Natural killer cell (primary cell): ENCODE data around the gene SCAPER. TPM values are rescaled to one million over a fixed set of nuclear protein-coding genes. Genes with fewer than 3 reads are reported as not detected.
"Not testable (repeated sequence)": the region's sequence is repeated elsewhere in the genome, so short reads cannot be mapped to it uniquely, and the experiment has no call there.

ENCODE experiments used
- ATAC-seq, 3 donors: fragments of 150-1000 bp in 2 of 3; fragments of 200-7000 bp in 1 of 3; cut with Tn5 transposase; 1 replicate in 1 of 3; 2 replicates in 2 of 3; pipeline ENCODE4 v1.10.0; 2021; ENCODE audit warnings: mild to moderate bottlenecking in 2 of 3, moderate library complexity in 2 of 3
- DNase-seq, 2 donors: peaks; one replicate each; pipeline versions ENCODE4 v3.0.0 to v3.0.0-alpha.2; 2013 to 2021; ENCODE audit warnings: mixed read lengths in 1 of 2
- H3K27ac ChIP-seq: one replicate; pipeline ENCODE4 v1.5.1; 2013; ENCODE audit warnings: mild to moderate bottlenecking, low read length
- H3K27me3 ChIP-seq: one replicate; pipeline ENCODE4 v1.6.1; 2013; ENCODE audit warnings: low read length; ENCODE audit not compliant: control insufficient read depth, insufficient read depth
- H3K36me3 ChIP-seq: one replicate; pipeline ENCODE4 v1.6.1; 2013; ENCODE audit warnings: low read length; ENCODE audit not compliant: control insufficient read depth, insufficient read depth
- H3K4me1 ChIP-seq: one replicate; pipeline ENCODE4 v1.6.1; 2013; ENCODE audit warnings: low read length; ENCODE audit not compliant: control insufficient read depth, insufficient read depth
- H3K4me3 ChIP-seq: one replicate; pipeline ENCODE4 v1.5.1; 2013; ENCODE audit warnings: low read length
- H3K9me3 ChIP-seq: one replicate; pipeline ENCODE4 v1.6.1; 2013; ENCODE audit warnings: low read length; ENCODE audit not compliant: control insufficient read depth, insufficient read depth
- H3K27ac Mint-ChIP-seq, 2 donors: one replicate each; pipeline ENCODE4 v1.8.0; 2022; ENCODE audit warnings: mild to moderate bottlenecking in 2 of 2, mixed read lengths in 2 of 2, moderate library complexity in 1 of 2
- H3K27me3 Mint-ChIP-seq, 2 donors: one replicate each; pipeline ENCODE4 v1.8.0; 2022; ENCODE audit warnings: low read depth in 2 of 2, mixed read lengths in 2 of 2
- H3K36me3 Mint-ChIP-seq: one replicate; pipeline ENCODE4 v1.8.0; 2022; ENCODE audit warnings: mixed read lengths
- H3K4me1 Mint-ChIP-seq, 2 donors: one replicate each; pipeline ENCODE4 v1.8.0; 2022; ENCODE audit warnings: mixed read lengths in 2 of 2
- H3K4me3 Mint-ChIP-seq: one replicate; pipeline ENCODE4 v1.8.0; 2022; ENCODE audit warnings: mild to moderate bottlenecking, moderate library complexity, mixed read lengths
- H3K9me3 Mint-ChIP-seq, 2 donors: one replicate each; pipeline ENCODE4 v1.8.0; 2022; ENCODE audit warnings: mixed read lengths in 2 of 2
- WGBS: methylation state at CpG from one replicate; pipeline ENCODE4 v1.1.7; 2013; ENCODE audit warnings: missing lambda C conversion rate; ENCODE audit not compliant: insufficient coverage; 5-methylcytosine and 5-hydroxymethylcytosine counted together
- intact Hi-C: fragments of 100-400 bp; cut with micrococcal nuclease; formaldehyde crosslinking; loops from one replicate; pipeline ENCODE4 v1.14.2; 2022
- total RNA-seq, 4 donors: library from RNA; stranded (reverse); fragments of 120-200 nt in 1 of 4; gene quantifications; one replicate each; pipeline versions ENCODE4 v1.2.3 to v1.2.4, GENCODE V29; 2013 to 2022
- TF ChIP-seq, protein P1 (sequence below): fragments of 200-600 bp; IDR thresholded peaks from one replicate; pipeline ENCODE4 v1.8.0; 2022; ENCODE audit warnings: antibody characterized with exemption

SCAPER gene
- total RNA-seq, 3 donors from 2014 or later (not counting 1 experiment from before 2014, with no cell fraction given), result 48.1 to 53.6 (median 51.8) TPM

DNA sequence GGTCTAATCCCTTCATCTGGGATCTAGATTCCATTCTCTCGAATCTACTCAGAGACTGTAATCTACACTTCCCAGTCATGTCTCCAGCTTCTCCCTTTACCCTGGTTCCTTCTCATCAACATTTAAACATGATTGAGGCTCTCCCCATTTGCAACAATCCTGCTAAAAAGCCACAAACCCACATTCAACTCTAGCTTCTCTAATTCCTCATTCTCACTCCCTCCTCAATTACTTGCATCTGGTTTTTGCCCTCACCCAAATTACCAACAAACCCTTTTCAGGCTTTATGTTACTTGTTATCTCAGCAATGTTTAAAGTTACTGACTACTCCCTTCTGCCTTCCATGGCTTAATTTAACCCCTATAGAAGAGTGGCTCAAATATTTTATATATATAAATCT lies 605.4 kb downstream of the SCAPER start:
- TF ChIP-seq, protein P1, sequence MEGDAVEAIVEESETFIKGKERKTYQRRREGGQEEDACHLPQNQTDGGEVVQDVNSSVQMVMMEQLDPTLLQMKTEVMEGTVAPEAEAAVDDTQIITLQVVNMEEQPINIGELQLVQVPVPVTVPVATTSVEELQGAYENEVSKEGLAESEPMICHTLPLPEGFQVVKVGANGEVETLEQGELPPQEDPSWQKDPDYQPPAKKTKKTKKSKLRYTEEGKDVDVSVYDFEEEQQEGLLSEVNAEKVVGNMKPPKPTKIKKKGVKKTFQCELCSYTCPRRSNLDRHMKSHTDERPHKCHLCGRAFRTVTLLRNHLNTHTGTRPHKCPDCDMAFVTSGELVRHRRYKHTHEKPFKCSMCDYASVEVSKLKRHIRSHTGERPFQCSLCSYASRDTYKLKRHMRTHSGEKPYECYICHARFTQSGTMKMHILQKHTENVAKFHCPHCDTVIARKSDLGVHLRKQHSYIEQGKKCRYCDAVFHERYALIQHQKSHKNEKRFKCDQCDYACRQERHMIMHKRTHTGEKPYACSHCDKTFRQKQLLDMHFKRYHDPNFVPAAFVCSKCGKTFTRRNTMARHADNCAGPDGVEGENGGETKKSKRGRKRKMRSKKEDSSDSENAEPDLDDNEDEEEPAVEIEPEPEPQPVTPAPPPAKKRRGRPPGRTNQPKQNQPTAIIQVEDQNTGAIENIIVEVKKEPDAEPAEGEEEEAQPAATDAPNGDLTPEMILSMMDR, result no peak
- peaks cover 3% of the 10 kb centered on the region for H3K4me1 ChIP-seq
- H3K4me1 Mint-ChIP-seq, result peaks cover 21 to 39% of the 10 kb centered on the region in 2 donors
- 63% methylated on average over 1 of the region's 1 CpG for WGBS
- intact Hi-C loops, result no loop called here
- no peak overlapping the region for H3K27ac ChIP-seq
- H3K27me3 ChIP-seq, result no peaks in the 10 kb centered on the region
- ATAC-seq (no peak), DNase-seq (no peak)
- H3K4me3 ChIP-seq, result no peak overlapping the region
- no peaks in the 10 kb centered on the region for H3K36me3 Mint-ChIP-seq
- no peaks in the 10 kb centered on the region for H3K27me3 Mint-ChIP-seq
- H3K27ac Mint-ChIP-seq, result no peak overlapping the region
- H3K9me3 Mint-ChIP-seq, result no peaks in the 10 kb centered on the region
- no peak overlapping the region for H3K4me3 Mint-ChIP-seq
- H3K9me3 ChIP-seq, result no peaks in the 10 kb centered on the region
- no peaks in the 10 kb centered on the region for H3K36me3 ChIP-seq

DNA sequence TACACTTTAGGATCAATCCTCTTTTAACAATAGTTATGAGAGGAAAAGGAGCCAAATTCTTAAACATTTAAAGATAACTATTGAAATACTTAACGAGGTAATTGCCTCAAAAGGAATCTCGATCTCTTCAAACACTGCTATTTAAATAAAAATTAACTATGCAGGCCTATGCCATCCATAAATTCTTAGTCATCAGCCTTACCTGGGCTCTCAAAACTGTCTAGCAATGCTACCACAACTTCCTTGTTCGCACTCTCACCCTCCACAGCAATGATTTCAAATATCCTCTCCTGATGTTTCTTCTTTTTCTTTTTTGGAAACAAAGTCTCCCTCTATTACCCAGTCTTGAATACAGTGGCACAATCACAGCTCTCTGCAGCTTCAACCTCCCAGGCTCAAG lies 606.2 kb downstream of the SCAPER start:
- TF ChIP-seq, protein P1, result no peak
- DNase-seq, result no peak
- H3K36me3 Mint-ChIP-seq, result no peaks in the 10 kb centered on the region
- Histone ChIP-seq H3K4me3 (no peak overlapping the region), H3K36me3 (peaks cover 3% of the 10 kb centered on the region), H3K27ac (no peak overlapping the region), H3K4me1 (peaks cover 3% of the 10 kb centered on the region), H3K27me3 (no peaks in the 10 kb centered on the region), H3K9me3 (no peaks in the 10 kb centered on the region)
- no peak overlapping the region for H3K4me3 Mint-ChIP-seq
- H3K4me1 Mint-ChIP-seq, result peaks cover 23 to 40% of the 10 kb centered on the region in 2 donors
- no peaks in the 10 kb centered on the region for H3K27me3 Mint-ChIP-seq
- intact Hi-C loops, result no loop called here
- no peaks in the 10 kb centered on the region for H3K9me3 Mint-ChIP-seq
- H3K27ac Mint-ChIP-seq, result no peak overlapping the region
- ATAC-seq, result no peak
- WGBS, result 79% methylated on average over 3 of the region's 3 CpGs

DNA sequence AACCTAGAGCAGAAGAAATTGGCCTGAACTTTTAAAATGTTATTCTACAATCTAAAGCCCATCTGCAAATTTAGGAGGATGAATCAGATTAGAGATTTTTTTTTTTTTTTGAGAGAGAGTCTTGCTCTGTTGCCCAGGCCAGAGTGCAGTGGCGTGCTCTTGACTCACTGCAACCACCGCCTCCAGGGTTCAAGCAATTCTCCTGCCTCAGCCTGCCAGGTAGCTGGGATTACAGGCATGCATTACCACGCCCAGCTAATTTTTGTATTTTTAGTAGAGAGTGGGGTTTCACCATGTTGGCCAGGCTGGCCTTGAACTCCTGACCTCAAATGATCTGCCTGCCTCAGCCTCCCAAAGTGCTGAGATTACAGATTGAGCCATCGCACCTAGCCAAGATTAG lies 607.2 kb downstream of the SCAPER start:
- H3K9me3 ChIP-seq, H3K36me3 ChIP-seq, intact Hi-C loops, H3K4me3 ChIP-seq, H3K27me3 Mint-ChIP-seq, H3K27me3 ChIP-seq, H3K4me1 ChIP-seq, H3K9me3 Mint-ChIP-seq, H3K36me3 Mint-ChIP-seq, H3K4me3 Mint-ChIP-seq, H3K27ac Mint-ChIP-seq, H3K27ac ChIP-seq, DNase-seq, ATAC-seq: not testable (repeated sequence)
- WGBS, result 99% methylated on average over 4 of the region's 4 CpGs
- H3K4me1 Mint-ChIP-seq, result peaks cover 25 to 41% of the 10 kb centered on the region in 2 donors

Other genes with a start within 250 kb of the SCAPER start
- 10 to 100 TPM; 24.1 to 30.0 (median 25.0) TPM for gene RCN2, start 26.4 kb upstream of the SCAPER start, total RNA-seq
- gene PSTPIP1, start 89.8 kb upstream of the SCAPER start, total RNA-seq, result 100 to 1,000 TPM; 218 to 316 (median 228) TPM
- gene TSPAN3, start 165.8 kb upstream of the SCAPER start, total RNA-seq, result 10 to 100 TPM; 18.7 to 37.4 (median 29.9) TPM